PC-3 (cell line): ENCODE measurements around the gene CNTNAP5. TPM values are rescaled to one million over a fixed set of nuclear protein-coding genes. Genes with fewer than 3 reads are reported as not detected.

Experiments used
- ATAC-seq: fragments of 200-7000 bp; cut with Tn5 transposase; 2 replicates; pipeline ENCODE4 v1.9.1; 2020; ENCODE audit warnings: mild to moderate bottlenecking, moderate library complexity
- BruUV-seq: library from RNA; stranded (reverse); fragments of 400-500 nt; replicated peaks from 2 replicates; lab custom pipeline; 2021; lab: Mats Ljungman, UMichigan
- CTCF ChIA-PET: fragments of 300-600 bp; sonication (Branson Sonifier 250); formaldehyde crosslinking; loops from one replicate; lab custom pipeline; 2022; ENCODE audit warnings: antibody characterized with exemption; lab: Charles Lee
- POLR2A ChIA-PET: fragments of 300-600 bp; sonication (Branson Sonifier 250); formaldehyde crosslinking; loops from one replicate; lab custom pipeline; 2022; ENCODE audit warnings: antibody characterized with exemption; ENCODE audit not compliant: unreplicated experiment; lab: Charles Lee
- DNase-seq: peaks from one replicate; pipeline ENCODE4 v3.0.0-alpha.2; 2015
- H2AFZ ChIP-seq: fragments of 300-600 bp; sonication (generic); 2 replicates; pipeline ENCODE4 v1.6.0; 2016; ENCODE audit warnings: antibody characterized with exemption, low read length
- H3F3A ChIP-seq: fragments of 300-600 bp; sonication (generic); one replicate; pipeline ENCODE4 v1.6.0; 2017; ENCODE audit warnings: antibody characterized with exemption, low read length, control low read depth, mild to moderate bottlenecking; ENCODE audit not compliant: unreplicated experiment
- H3K27ac ChIP-seq: fragments of 300-600 bp; sonication (generic); 2 replicates; pipeline ENCODE4 v1.5.1; 2016; ENCODE audit warnings: mild to moderate bottlenecking, low read length
- H3K27me3 ChIP-seq: fragments of 300-600 bp; sonication (generic); 2 replicates; pipeline ENCODE4 v1.6.1; 2016; ENCODE audit warnings: low read length, mixed read lengths
- H3K36me3 ChIP-seq: fragments of 300-600 bp; sonication (generic); 2 replicates; pipeline ENCODE4 v1.6.1; 2016; ENCODE audit warnings: low read depth, mixed run types, low read length, mixed read lengths
- H3K4me1 ChIP-seq: fragments of 300-600 bp; sonication (generic); 2 replicates; pipeline ENCODE4 v1.5.1; 2016; ENCODE audit warnings: low read length; ENCODE audit not compliant: insufficient read depth
- H3K4me2 ChIP-seq: fragments of 300-600 bp; sonication (generic); 2 replicates; pipeline ENCODE4 v1.6.0; 2016; ENCODE audit warnings: low read length
- H3K4me3 ChIP-seq: fragments of 300-600 bp; sonication (generic); 2 replicates; pipeline ENCODE4 v1.5.1; 2016; ENCODE audit warnings: mild to moderate bottlenecking, low read length, mixed read lengths
- H3K79me2 ChIP-seq: fragments of 300-600 bp; sonication (generic); 2 replicates; pipeline ENCODE4 v1.6.1; 2017; ENCODE audit warnings: low read length, mixed read lengths
- H3K9ac ChIP-seq: fragments of 300-600 bp; sonication (generic); 2 replicates; pipeline ENCODE4 v1.6.0; 2016; ENCODE audit warnings: mild to moderate bottlenecking, low read length
- H3K9me2 ChIP-seq: fragments of 300-600 bp; sonication (generic); replicated peaks from 2 replicates; pipeline ENCODE4 v1.6.1; 2016; ENCODE audit warnings: mixed run types, low read length, mixed read lengths
- H3K9me3 ChIP-seq: fragments of 300-600 bp; sonication (generic); 2 replicates; pipeline ENCODE4 v1.6.1; 2016; ENCODE audit warnings: low read length, mixed read lengths
- H4K20me1 ChIP-seq: fragments of 300-600 bp; sonication (generic); 2 replicates; pipeline ENCODE4 v1.6.1; 2016; ENCODE audit warnings: low read length, mixed read lengths
- EZH2 ChIP-seq: fragments of 300-600 bp; sonication (generic); IDR thresholded peaks from one replicate; pipeline ENCODE4 v1.6.1; 2017; ENCODE audit warnings: antibody characterized with exemption, mild to moderate bottlenecking, low read length; ENCODE audit not compliant: unreplicated experiment
- EZH2phosphoT487 ChIP-seq: fragments of 300-600 bp; sonication (generic); IDR thresholded peaks from 2 replicates; pipeline ENCODE4 v1.6.1; 2018; ENCODE audit warnings: mild to moderate bottlenecking, antibody characterized with exemption, low read length, borderline replicate concordance
- intact Hi-C: fragments of 100-400 bp; cut with micrococcal nuclease; formaldehyde crosslinking; loops from 2 replicates; pipeline ENCODE4 v1.9.0; 2023
- total RNA-seq: library from RNA; depleted of rRNA; stranded (reverse); fragments of >200 nt; gene quantifications from 2 replicates; pipeline ENCODE4 v1.2.3, GENCODE V29; 2014
- TF ChIP-seq, protein P1 (sequence below): fragments of 300-600 bp; sonication (generic); conservative IDR thresholded peaks from 2 replicates; pipeline ENCODE4 v1.5.1; 2017; ENCODE audit warnings: antibody characterized with exemption, low read depth, mild to moderate bottlenecking, low read length

The CNTNAP5 gene
- total RNA-seq, 1 experiment from 2014 or later, result not detected

DNA sequence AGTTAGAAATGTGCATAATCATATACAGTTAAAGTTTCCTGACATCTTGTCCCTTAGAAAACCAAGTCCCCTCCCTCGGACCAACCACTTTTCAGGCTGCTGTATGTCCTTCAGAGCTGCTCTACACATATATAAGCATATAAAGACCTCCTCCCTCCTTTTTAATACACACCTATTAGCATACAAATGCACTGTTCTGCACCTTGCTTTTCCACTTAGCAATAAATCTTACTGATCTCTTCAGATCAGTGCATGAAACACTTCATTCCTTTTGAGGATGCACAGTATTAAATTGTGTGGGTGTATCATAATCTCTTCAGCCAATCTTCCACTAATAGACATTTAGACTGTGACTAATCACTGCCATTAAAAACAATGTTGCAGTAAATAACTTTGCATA, 79.8 kb downstream of the CNTNAP5 start:
- H3K4me2 ChIP-seq, result no peak overlapping the region
- no peak for ATAC-seq
- H3K9me3 ChIP-seq, result no peaks in the 10 kb centered on the region
- H3K27ac ChIP-seq, result no peak overlapping the region
- no peak overlapping the region for H3K4me3 ChIP-seq
- H3K9ac ChIP-seq, result no peak overlapping the region
- H3F3A ChIP-seq, result no peaks in the 10 kb centered on the region
- H3K79me2 ChIP-seq, result no peaks in the 10 kb centered on the region
- TF ChIP-seq, protein P1, sequence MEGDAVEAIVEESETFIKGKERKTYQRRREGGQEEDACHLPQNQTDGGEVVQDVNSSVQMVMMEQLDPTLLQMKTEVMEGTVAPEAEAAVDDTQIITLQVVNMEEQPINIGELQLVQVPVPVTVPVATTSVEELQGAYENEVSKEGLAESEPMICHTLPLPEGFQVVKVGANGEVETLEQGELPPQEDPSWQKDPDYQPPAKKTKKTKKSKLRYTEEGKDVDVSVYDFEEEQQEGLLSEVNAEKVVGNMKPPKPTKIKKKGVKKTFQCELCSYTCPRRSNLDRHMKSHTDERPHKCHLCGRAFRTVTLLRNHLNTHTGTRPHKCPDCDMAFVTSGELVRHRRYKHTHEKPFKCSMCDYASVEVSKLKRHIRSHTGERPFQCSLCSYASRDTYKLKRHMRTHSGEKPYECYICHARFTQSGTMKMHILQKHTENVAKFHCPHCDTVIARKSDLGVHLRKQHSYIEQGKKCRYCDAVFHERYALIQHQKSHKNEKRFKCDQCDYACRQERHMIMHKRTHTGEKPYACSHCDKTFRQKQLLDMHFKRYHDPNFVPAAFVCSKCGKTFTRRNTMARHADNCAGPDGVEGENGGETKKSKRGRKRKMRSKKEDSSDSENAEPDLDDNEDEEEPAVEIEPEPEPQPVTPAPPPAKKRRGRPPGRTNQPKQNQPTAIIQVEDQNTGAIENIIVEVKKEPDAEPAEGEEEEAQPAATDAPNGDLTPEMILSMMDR, result no peak
- TF ChIP-seq EZH2, result no peak
- no peak for TF ChIP-seq EZH2phosphoT487
- H3K4me1 ChIP-seq, result no peaks in the 10 kb centered on the region
- no peak for DNase-seq
- H4K20me1 ChIP-seq, result no peaks in the 10 kb centered on the region
- no peaks in the 10 kb centered on the region for H3K9me2 ChIP-seq
- H3K36me3 ChIP-seq, result no peaks in the 10 kb centered on the region
- no peaks in the 10 kb centered on the region for H3K27me3 ChIP-seq
- POLR2A ChIA-PET, result no interaction called here
- no peak overlapping the region for H2AFZ ChIP-seq
- intact Hi-C loops, result no loop called here
- BruUV-seq, result no TSS peak
- CTCF ChIA-PET, result no interaction called here

DNA sequence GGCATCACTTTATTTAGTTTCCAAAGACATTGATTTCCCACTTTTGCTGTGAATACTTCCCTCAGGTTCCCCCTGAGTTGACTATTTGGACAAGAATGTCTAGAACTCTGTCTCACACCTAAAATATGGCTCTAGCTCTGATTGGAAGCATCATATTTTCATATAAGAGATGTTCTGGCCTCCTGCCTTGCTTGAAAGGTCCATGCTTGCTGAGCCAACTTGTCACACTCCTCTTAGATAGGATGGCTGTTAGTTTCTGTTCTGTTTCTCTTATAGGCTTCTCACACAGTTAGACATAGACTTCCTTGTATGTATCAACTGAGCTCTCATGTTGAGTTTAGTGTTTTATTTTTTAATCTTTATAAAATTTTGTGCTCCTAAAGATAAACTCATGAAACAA, 87.1 kb downstream of the CNTNAP5 start:
- H2AFZ ChIP-seq, result no peak overlapping the region
- no peak for ATAC-seq
- no peaks in the 10 kb centered on the region for H3K27me3 ChIP-seq
- CTCF ChIA-PET, result no interaction called here
- H3K4me1 ChIP-seq, result 0 out of 2 replicates have a peak, but pooled peaks cover 5% of the 10 kb centered on the region
- no peak for DNase-seq
- BruUV-seq, result no TSS peak
- H4K20me1 ChIP-seq, result no peaks in the 10 kb centered on the region
- H3K36me3 ChIP-seq, result no peaks in the 10 kb centered on the region
- POLR2A ChIA-PET, result no interaction called here
- H3K4me2 ChIP-seq, result no peak overlapping the region
- no peaks in the 10 kb centered on the region for H3F3A ChIP-seq
- TF ChIP-seq, protein P1, result no peak
- TF ChIP-seq EZH2phosphoT487 (no peak), EZH2 (no peak)
- H3K9me2 ChIP-seq, result no peaks in the 10 kb centered on the region
- H3K9me3 ChIP-seq, result no peaks in the 10 kb centered on the region
- no peaks in the 10 kb centered on the region for H3K79me2 ChIP-seq
- H3K4me3 ChIP-seq, result no peak overlapping the region
- intact Hi-C loops, result no loop called here
- no peak overlapping the region for H3K9ac ChIP-seq
- H3K27ac ChIP-seq, result no peak overlapping the region

GRCh38 chr2:124112966-124113365, 87.9 kb downstream of the CNTNAP5 start:
- DNase-seq (peak; percentile 61), ATAC-seq (no peak)
- no TSS peak for BruUV-seq
- no peak overlapping the region for H2AFZ ChIP-seq
- H3K9me2 ChIP-seq, result no peaks in the 10 kb centered on the region
- H3K9ac ChIP-seq, result no peak overlapping the region
- no peaks in the 10 kb centered on the region for H3K27me3 ChIP-seq
- H3F3A ChIP-seq, result no peaks in the 10 kb centered on the region
- H4K20me1 ChIP-seq, result no peaks in the 10 kb centered on the region
- H3K4me1 ChIP-seq, result 0 out of 2 replicates have a peak, but pooled peaks cover 5% of the 10 kb centered on the region
- no peaks in the 10 kb centered on the region for H3K79me2 ChIP-seq
- intact Hi-C loops, result no loop called here
- no peak overlapping the region for H3K27ac ChIP-seq
- no peak overlapping the region for H3K4me2 ChIP-seq
- H3K9me3 ChIP-seq, result no peaks in the 10 kb centered on the region
- ChIA-PET CTCF (no interaction called here), POLR2A (no interaction called here)
- no peaks in the 10 kb centered on the region for H3K36me3 ChIP-seq
- TF ChIP-seq EZH2phosphoT487 (no peak), EZH2 (no peak)
- TF ChIP-seq, protein P1, result no peak
- no peak overlapping the region for H3K4me3 ChIP-seq
